Tibial nerve (tissue), 3 donors: ENCODE data around the gene CMTM8.

Source experiments
- CTCF ChIP-seq, 5 experiments: fragments of 200-600 bp in 3 of 5; fragments of 450-650 bp in 2 of 5; sonication (generic) in 3 of 5; IDR thresholded peaks; one replicate each; pipeline ENCODE4 v1.5.1; 2016 to 2019; ENCODE audit warnings: antibody characterized with exemption in 5 of 5, mild to moderate bottlenecking in 3 of 5, moderate library complexity in 2 of 5
- POLR2A ChIP-seq, 2 donors: fragments of 450-650 bp; IDR thresholded peaks; one replicate each; pipeline ENCODE4 v1.6.1; 2017; ENCODE audit warnings: antibody characterized with exemption in 2 of 2, mild to moderate bottlenecking in 2 of 2, moderate library complexity in 2 of 2

DNA sequence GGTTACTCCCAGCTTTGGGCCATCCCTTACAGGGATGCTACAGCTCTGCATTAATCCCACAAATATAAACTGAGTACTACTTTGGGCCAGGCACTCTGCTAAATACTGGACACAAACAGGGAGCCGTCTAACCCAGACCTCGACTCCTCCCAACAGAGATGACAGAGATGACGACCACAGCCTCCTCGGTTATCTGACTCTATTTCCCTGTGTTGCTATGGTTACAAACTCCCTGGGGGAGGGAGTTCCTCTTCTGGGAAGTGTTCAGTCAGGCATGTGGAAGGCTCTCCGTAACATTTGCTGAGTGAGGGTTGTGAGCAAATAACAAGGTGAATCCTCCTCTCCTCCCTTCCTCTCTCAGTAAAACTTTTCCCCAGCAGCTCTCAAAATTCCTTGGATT lies 146.5 kb downstream of the CMTM8 start:
- TF ChIP-seq CTCF (IDR thresholded peaks at IDR 0.05), result no peak
- TF ChIP-seq POLR2A (IDR thresholded peaks at IDR 0.05), result no peak
